Caco-2 (cell line): ENCODE data around the gene TCF12. TPM values are rescaled to one million over a fixed set of nuclear protein-coding genes. Genes with fewer than 3 reads are reported as not detected.

Source experiments
- BruUV-seq: library from RNA; stranded (reverse); fragments of 400-500 nt; replicated peaks from 2 replicates; lab custom pipeline; 2021; lab: Mats Ljungman, UMichigan
- CTCF ChIA-PET: fragments of 300-600 bp; sonication (Branson Sonifier 250); formaldehyde crosslinking; loops from one replicate; lab custom pipeline; 2022; ENCODE audit warnings: antibody characterized with exemption; lab: Charles Lee
- POLR2A ChIA-PET: fragments of 300-600 bp; sonication (Branson Sonifier 250); formaldehyde crosslinking; loops from one replicate; lab custom pipeline; 2022; ENCODE audit warnings: antibody characterized with exemption; lab: Charles Lee
- DNase-seq, 2 experiments: peaks; one replicate each; pipeline versions ENCODE4 v3.0.0 to v3.0.0-alpha.2; 2020 to 2022
- H3K27me3 ChIP-seq: replicated peaks from 2 replicates; pipeline ENCODE4 v1.6.0; 2011; ENCODE audit warnings: low read length; ENCODE audit not compliant: control insufficient read depth, insufficient read depth
- H3K36me3 ChIP-seq: 2 replicates; pipeline ENCODE4 v1.5.1; 2011; ENCODE audit warnings: low read length; ENCODE audit not compliant: control insufficient read depth, insufficient read depth
- H3K4me1 ChIP-seq: fragments of 250-450 bp; sonication (Bioruptor Pico); 2 replicates; pipeline ENCODE4 v1.5.1; 2020; ENCODE audit warnings: mild to moderate bottlenecking
- H3K4me3 ChIP-seq: 2 replicates; pipeline ENCODE4 v1.5.1; 2011; ENCODE audit warnings: low read depth, mild to moderate bottlenecking, control low read depth, low read length
- H3K9me3 ChIP-seq: fragments of 250-450 bp; sonication (Bioruptor Pico); 2 replicates; pipeline ENCODE4 v1.5.1; 2020; ENCODE audit warnings: mild to moderate bottlenecking, moderate library complexity
- H3K27ac Mint-ChIP-seq: one replicate; pipeline ENCODE4 v1.8.0; 2022; ENCODE audit warnings: mixed read lengths; ENCODE audit not compliant: unreplicated experiment
- H3K27me3 Mint-ChIP-seq: one replicate; pipeline ENCODE4 v1.8.0; 2022; ENCODE audit warnings: mixed read lengths; ENCODE audit not compliant: insufficient read depth, unreplicated experiment
- H3K36me3 Mint-ChIP-seq: one replicate; pipeline ENCODE4 v1.8.0; 2022; ENCODE audit warnings: mild to moderate bottlenecking, mixed read lengths; ENCODE audit not compliant: insufficient read depth, unreplicated experiment
- H3K4me1 Mint-ChIP-seq: one replicate; pipeline ENCODE4 v1.8.0; 2022; ENCODE audit warnings: low read depth, mixed read lengths; ENCODE audit not compliant: unreplicated experiment
- H3K4me3 Mint-ChIP-seq: one replicate; pipeline ENCODE4 v1.8.0; 2022; ENCODE audit warnings: mild to moderate bottlenecking, moderate library complexity, mixed read lengths; ENCODE audit not compliant: unreplicated experiment
- H3K9me3 Mint-ChIP-seq: one replicate; pipeline ENCODE4 v1.8.0; 2022; ENCODE audit warnings: mixed read lengths; ENCODE audit not compliant: unreplicated experiment
- intact Hi-C: fragments of 100-400 bp; cut with micrococcal nuclease; formaldehyde crosslinking; loops from one replicate; pipeline ENCODE4 v1.10.0; 2022; ENCODE audit not compliant: unreplicated experiment
- total RNA-seq: library from RNA; stranded (reverse); gene quantifications from 2 replicates; pipeline ENCODE4 v1.2.3, GENCODE V29; 2022
- TF ChIP-seq, protein P1 (sequence below), 2 experiments: fragments of 200-600 bp in 1 of 2; IDR thresholded peaks; 1 replicate in 1 of 2; 2 replicates in 1 of 2; pipeline versions ENCODE4 v1.5.1 to v1.8.0; 2011 to 2022; ENCODE audit warnings: antibody characterized with exemption in 1 of 2, control low read depth in 1 of 2, inconsistent platforms in 1 of 2, low read depth in 1 of 2, low read length in 1 of 2, mild to moderate bottlenecking in 1 of 2, moderate library complexity in 1 of 2; ENCODE audit not compliant: insufficient read depth in 1 of 2, severe bottlenecking in 1 of 2, unreplicated experiment in 1 of 2

TCF12 gene
- total RNA-seq, 1 experiment from 2014 or later: 64.4 TPM

DNA sequence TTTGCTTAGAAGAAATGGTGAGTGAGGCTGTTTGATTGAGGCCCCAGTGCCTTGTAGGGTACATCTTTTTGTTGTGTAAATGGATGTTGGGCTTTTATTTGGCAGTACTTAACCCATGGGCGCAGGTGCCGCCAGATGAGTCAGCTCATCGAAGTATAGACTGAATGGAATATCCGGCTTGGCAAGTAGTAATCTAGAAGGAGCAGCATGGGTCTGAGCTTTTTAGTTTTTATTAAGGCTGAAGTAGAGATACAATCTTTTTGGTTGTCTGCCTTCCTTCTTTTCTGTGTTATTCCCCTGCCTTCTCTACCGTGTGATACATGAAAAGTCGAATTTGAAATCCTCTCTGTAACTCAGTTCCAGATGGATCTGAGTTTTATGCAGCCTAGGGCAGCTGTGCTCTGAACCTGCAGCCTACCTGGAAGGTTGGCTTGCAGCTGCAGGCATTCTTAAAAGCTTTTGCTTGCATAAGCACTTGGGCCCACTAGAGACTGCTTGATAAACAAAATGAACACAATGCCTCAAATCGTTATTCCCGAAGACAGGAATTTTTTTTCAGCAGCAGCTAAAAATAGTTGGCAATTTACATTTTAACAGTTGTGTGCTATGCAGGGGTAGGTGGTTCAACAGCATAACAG, 280.3 kb downstream of the TCF12 start:
- CTCF ChIA-PET: no interaction called here
- peaks cover 6% of the 10 kb centered on the region for H3K36me3 Mint-ChIP-seq
- no peak overlapping the region for H3K27ac Mint-ChIP-seq
- peaks cover 14% of the 10 kb centered on the region; the same call in 1 of the 2 replicates for H3K4me1 ChIP-seq
- H3K27me3 ChIP-seq: no peaks in the 10 kb centered on the region
- H3K27me3 Mint-ChIP-seq: no peaks in the 10 kb centered on the region
- H3K9me3 ChIP-seq: no peaks in the 10 kb centered on the region
- intact Hi-C loops: no loop called here
- BruUV-seq: TSS peak; percentile 11
- POLR2A ChIA-PET: no interaction called here
- TF ChIP-seq, protein P1, sequence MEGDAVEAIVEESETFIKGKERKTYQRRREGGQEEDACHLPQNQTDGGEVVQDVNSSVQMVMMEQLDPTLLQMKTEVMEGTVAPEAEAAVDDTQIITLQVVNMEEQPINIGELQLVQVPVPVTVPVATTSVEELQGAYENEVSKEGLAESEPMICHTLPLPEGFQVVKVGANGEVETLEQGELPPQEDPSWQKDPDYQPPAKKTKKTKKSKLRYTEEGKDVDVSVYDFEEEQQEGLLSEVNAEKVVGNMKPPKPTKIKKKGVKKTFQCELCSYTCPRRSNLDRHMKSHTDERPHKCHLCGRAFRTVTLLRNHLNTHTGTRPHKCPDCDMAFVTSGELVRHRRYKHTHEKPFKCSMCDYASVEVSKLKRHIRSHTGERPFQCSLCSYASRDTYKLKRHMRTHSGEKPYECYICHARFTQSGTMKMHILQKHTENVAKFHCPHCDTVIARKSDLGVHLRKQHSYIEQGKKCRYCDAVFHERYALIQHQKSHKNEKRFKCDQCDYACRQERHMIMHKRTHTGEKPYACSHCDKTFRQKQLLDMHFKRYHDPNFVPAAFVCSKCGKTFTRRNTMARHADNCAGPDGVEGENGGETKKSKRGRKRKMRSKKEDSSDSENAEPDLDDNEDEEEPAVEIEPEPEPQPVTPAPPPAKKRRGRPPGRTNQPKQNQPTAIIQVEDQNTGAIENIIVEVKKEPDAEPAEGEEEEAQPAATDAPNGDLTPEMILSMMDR (IDR thresholded peaks at IDR 0.05; ENCODE audit: insufficient read depth in 1 of 2, low read depth in 1 of 2, low read length in 1 of 2, severe bottlenecking in 1 of 2, unreplicated experiment in 1 of 2): no peak
- no peak overlapping the region for H3K4me3 Mint-ChIP-seq
- H3K4me3 ChIP-seq: no peak overlapping the region
- H3K36me3 ChIP-seq: no peaks in the 10 kb centered on the region
- H3K9me3 Mint-ChIP-seq: no peaks in the 10 kb centered on the region
- no peak for DNase-seq
- peaks cover 12% of the 10 kb centered on the region for H3K4me1 Mint-ChIP-seq

GRCh38 chr15:57201578-57201977, 283.1 kb downstream of the TCF12 start:
- no peak overlapping the region for H3K4me3 Mint-ChIP-seq
- POLR2A ChIA-PET: no interaction called here
- CTCF ChIA-PET: no interaction called here

GRCh38 chr15:57203906-57204305, 285.5 kb downstream of the TCF12 start:
- Histone ChIP-seq H3K27me3 (no peaks in the 10 kb centered on the region), H3K36me3 (no peaks in the 10 kb centered on the region), H3K4me1 (peaks cover 14% of the 10 kb centered on the region; the same call in 1 of the 2 replicates), H3K4me3 (no peak overlapping the region), H3K9me3 (no peaks in the 10 kb centered on the region)
- H3K9me3 Mint-ChIP-seq: no peaks in the 10 kb centered on the region
- no peak overlapping the region for H3K4me3 Mint-ChIP-seq
- no peak overlapping the region for H3K27ac Mint-ChIP-seq
- no peaks in the 10 kb centered on the region for H3K36me3 Mint-ChIP-seq
- TF ChIP-seq, protein P1 (IDR thresholded peaks at IDR 0.05; ENCODE audit: insufficient read depth in 1 of 2, low read depth in 1 of 2, low read length in 1 of 2, severe bottlenecking in 1 of 2, unreplicated experiment in 1 of 2): no peak
- no peaks in the 10 kb centered on the region for H3K27me3 Mint-ChIP-seq
- no TSS peak for BruUV-seq
- DNase-seq: no peak
- H3K4me1 Mint-ChIP-seq: peaks cover 12% of the 10 kb centered on the region
- intact Hi-C loops: no loop called here
- POLR2A ChIA-PET: no interaction called here
- CTCF ChIA-PET: no interaction called here

More at GRCh38 chr15:57201578-57201977, 283.1 kb downstream of the TCF12 start:
- peaks cover 6% of the 10 kb centered on the region for H3K36me3 Mint-ChIP-seq
- TF ChIP-seq, protein P1 (IDR thresholded peaks at IDR 0.05; ENCODE audit: insufficient read depth in 1 of 2, low read depth in 1 of 2, low read length in 1 of 2, severe bottlenecking in 1 of 2, unreplicated experiment in 1 of 2): no peak
- no peaks in the 10 kb centered on the region for H3K36me3 ChIP-seq
- no peaks in the 10 kb centered on the region for H3K9me3 Mint-ChIP-seq
- H3K4me1 ChIP-seq: peaks cover 14% of the 10 kb centered on the region; the same call in 1 of the 2 replicates
- H3K27me3 ChIP-seq: no peaks in the 10 kb centered on the region
- intact Hi-C loops: no loop called here
- peaks cover 12% of the 10 kb centered on the region for H3K4me1 Mint-ChIP-seq
- no peak overlapping the region for H3K4me3 ChIP-seq
- no TSS peak for BruUV-seq
- H3K9me3 ChIP-seq: no peaks in the 10 kb centered on the region
- no peak for DNase-seq
- H3K27ac Mint-ChIP-seq: no peak overlapping the region
- no peaks in the 10 kb centered on the region for H3K27me3 Mint-ChIP-seq
